Testis (tissue), 2 donors: ENCODE data around the gene LARGE2.

Experiments used
- POLR2A ChIP-seq: fragments of 450-650 bp; IDR thresholded peaks from one replicate; pipeline ENCODE4 v1.6.1; 2017; ENCODE audit warnings: antibody characterized with exemption, mild to moderate bottlenecking, moderate library complexity
- TF ChIP-seq, protein P1 (sequence below), 3 experiments: fragments of 450-650 bp in 2 of 3; fragments of 200-600 bp in 1 of 3; sonication (generic) in 1 of 3; IDR thresholded peaks; one replicate each; pipeline ENCODE4 v1.5.1; 2016 to 2019; ENCODE audit warnings: antibody characterized with exemption in 3 of 3, mild to moderate bottlenecking in 2 of 3, moderate library complexity in 1 of 3

DNA sequence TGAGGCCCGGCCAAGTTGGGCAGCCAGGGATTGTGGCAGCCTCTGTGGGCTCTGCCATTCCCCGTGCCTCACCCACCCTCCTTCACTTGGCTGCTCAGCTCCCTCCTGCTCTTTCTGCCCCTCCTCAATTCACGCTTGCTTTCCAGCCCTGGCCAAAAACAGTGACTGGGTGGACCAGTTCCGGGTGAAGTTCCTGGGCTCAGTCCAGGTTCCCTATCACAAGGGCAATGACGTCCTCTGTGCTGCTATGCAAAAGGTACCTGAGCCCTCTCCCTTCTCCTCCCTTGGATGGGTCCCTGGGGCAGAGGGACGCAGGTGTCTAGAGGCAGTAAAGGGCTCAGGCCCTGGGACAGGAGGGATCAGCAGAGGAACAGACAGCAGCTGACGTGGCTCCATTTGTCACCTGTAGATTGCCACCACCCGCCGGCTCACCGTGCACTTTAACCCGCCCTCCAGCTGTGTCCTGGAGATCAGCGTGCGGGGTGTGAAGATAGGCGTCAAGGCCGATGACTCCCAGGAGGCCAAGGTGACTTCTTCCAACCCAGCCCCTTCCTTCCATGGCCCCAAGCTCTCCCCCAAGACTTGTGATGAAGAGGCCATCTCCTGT is 18.0 kb upstream of the LARGE2 start:
- TF ChIP-seq, protein P1, sequence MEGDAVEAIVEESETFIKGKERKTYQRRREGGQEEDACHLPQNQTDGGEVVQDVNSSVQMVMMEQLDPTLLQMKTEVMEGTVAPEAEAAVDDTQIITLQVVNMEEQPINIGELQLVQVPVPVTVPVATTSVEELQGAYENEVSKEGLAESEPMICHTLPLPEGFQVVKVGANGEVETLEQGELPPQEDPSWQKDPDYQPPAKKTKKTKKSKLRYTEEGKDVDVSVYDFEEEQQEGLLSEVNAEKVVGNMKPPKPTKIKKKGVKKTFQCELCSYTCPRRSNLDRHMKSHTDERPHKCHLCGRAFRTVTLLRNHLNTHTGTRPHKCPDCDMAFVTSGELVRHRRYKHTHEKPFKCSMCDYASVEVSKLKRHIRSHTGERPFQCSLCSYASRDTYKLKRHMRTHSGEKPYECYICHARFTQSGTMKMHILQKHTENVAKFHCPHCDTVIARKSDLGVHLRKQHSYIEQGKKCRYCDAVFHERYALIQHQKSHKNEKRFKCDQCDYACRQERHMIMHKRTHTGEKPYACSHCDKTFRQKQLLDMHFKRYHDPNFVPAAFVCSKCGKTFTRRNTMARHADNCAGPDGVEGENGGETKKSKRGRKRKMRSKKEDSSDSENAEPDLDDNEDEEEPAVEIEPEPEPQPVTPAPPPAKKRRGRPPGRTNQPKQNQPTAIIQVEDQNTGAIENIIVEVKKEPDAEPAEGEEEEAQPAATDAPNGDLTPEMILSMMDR (IDR thresholded peaks at IDR 0.05): no peak
- no peak for TF ChIP-seq POLR2A
